LoVo (cell line): ENCODE measurements around the gene TMEM132E.

Experiments used
- DNase-seq: peaks from one replicate; pipeline ENCODE4 v3.0.0-alpha.2; 2016; ENCODE audit warnings: low spot score

TMEM132E gene

DNA sequence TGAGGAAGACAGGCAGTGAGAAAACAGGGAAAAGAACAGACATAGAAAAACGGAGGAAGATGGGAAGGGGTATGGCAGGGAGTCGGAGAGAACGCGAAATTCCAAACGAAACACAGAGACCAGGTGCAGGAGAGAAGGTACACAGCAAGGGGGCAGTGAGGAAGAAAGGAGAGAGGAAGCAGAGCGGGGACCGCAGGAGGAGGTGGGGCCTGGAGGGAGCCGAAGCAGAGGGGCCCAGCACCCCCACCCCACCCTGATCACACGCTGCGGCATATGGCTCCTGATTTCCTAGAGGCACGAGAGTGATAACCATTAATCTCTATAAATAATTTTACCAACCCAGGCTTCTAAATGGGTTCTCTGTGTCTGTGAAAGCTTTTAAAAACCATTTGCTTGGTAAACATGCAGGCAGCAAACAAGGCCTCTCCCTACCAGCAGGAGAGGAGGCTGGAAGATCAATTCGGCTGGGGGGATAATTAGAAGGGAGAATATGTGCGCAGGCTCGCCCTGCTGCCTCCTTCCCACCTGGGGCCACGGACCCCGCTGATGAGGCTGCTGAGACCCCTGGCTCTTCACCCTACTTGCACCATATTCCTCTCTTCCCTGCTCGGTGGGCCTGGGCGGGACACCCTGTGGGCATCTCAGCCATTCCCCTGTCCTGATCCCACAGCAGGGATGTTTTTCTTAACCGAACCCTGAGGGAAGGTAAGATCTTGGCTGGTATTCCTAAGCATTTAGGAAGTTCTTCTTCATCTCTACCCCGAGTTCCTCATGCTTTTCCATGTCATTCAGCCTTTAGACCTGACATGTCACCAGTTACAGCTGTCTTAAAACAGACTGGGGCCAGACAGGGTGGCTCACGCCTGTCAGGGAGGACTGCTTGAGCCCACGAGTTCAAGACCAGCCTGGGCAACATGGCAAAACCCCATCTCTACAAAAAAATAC lies 86.7 kb downstream of the TMEM132E start:
- DNase-seq: no peak

DNA sequence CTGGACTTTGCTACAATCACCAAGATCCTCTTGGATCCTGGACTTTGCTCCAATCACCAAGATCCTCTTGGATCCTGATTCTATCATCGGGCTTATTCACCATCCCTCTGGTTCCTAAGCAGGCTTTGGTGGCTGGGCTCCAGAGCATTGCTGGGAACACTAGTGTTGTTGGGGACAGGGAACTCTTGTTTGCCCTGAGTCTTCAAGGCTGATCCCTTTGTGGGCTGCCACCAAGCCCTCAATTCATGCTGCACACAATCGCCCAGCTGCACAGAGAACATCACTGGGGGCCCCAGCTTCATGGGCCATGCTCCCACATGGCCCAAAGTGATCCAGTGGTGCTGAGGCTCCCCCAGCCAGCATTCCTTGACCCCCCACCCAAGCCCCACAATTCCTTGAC lies 88.3 kb downstream of the TMEM132E start:
- DNase-seq: no peak

DNA sequence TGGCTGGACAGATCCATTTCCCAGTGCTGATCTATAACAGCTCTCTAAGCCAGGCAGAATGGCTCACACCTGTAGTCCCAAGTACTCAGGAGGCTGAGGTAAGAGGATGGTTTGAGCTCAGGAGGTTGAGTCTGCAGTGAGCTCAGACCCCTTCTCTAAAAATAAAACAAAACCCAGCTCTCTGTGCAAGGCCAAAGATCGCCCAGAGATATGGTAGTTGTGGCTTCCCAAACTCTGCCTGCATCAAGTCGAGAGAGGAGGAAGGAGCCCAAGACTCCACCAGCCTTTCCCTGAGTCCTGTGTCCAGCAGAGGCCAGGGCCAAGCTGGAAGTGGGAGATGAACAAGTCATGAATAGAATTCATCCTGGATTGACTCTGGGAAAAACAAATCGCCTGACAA lies 88.8 kb downstream of the TMEM132E start:
- no peak for DNase-seq

GRCh38 chr17:34669511-34669910 lies 90.1 kb downstream of the TMEM132E start:
- no peak for DNase-seq

GRCh38 chr17:34670618-34671017 lies 91.2 kb downstream of the TMEM132E start:
- no peak for DNase-seq

- no peak for DNase-seq
Observed at GRCh38 chr17:34671191-34671590, 91.8 kb downstream of the TMEM132E start.

GRCh38 chr17:34672176-34672785 lies 92.9 kb downstream of the TMEM132E start:
- no peak for DNase-seq

DNA sequence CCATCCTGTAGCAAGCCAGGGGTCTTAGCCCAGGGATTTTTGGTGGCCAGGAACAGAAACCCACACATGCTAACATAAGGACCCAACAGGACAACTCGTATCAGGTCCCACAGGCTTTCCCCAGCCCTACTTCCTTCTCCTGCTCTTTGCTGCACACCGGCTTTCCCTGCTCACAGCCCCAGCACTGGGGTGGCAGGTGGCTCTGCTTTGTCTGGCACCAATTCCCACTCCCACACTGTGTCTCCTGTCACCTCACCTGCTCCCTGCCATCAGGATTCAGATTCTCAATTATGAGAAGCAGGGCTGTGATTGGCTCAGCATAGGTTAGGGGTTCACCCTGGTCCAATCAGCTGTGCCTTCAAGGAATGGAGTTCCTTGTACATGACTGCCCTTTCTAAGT lies 94.1 kb downstream of the TMEM132E start:
- DNase-seq: no peak

- no peak for DNase-seq
Observed at GRCh38 chr17:34673995-34674890, 94.9 kb downstream of the TMEM132E start.

GRCh38 chr17:34675143-34675542 lies 95.8 kb downstream of the TMEM132E start:
- no peak for DNase-seq

DNA sequence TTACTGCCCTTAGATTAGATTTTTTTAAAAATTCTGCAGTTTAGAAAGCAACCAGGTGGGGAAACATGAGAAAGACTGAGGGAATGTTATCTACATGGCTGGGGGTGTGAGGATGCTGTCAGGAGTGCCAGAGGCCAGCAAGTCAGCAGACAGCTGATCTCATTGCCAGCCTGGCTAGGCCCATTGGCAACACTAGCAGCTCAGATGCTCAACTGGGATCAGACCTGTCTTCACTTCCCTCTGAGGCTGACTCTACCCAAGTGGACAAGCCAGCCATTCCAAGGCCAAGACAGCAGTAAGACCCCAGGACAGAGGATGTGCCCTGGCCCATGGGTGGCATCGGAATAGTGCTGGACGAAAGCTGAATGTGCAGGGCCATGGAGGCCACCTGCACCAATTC lies 96.2 kb downstream of the TMEM132E start:
- no peak for DNase-seq

DNA sequence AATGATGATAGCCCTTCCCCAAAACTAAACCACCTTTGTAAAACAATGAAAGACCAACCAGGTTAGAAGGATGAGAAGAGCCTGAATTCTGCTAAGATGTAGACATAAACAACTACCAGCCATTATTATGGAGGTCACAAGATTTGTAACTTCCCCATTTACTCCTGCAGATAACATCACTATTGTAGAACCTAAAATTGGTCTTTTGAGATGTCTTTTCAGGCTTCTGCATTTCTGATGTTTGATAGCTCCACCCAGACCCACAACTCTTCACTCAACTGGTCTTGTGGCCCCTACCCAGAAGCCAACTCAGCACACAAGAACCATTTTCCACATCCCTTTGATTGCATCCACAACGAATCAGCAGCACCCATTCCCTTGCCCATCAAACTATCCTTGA lies 100.8 kb downstream of the TMEM132E start:
- no peak for DNase-seq

GRCh38 chr17:34682305-34682704 lies 102.9 kb downstream of the TMEM132E start:
- no peak for DNase-seq

- DNase-seq: no peak
Observed at GRCh38 chr17:34683390-34683789, 104.0 kb downstream of the TMEM132E start.
